HCT116 (cell line): Measurements from ENCODE around the gene FOXP1.

Experiments used
- CTCF ChIP-seq, 3 experiments: fragments of 200-600 bp in 1 of 3; sonication (generic) in 1 of 3; IDR thresholded peaks in 2 of 3; conservative IDR thresholded peaks in 1 of 3; 2 replicates each; pipeline ENCODE4 v1.5.1; 2012 to 2017; ENCODE audit warnings: low read depth in 2 of 3, low read length in 2 of 3, antibody characterized with exemption in 1 of 3, borderline replicate concordance in 1 of 3, control low read depth in 1 of 3, mild to moderate bottlenecking in 1 of 3, mixed read lengths in 1 of 3, mixed run types in 1 of 3, moderate library complexity in 1 of 3; ENCODE audit not compliant: insufficient read depth in 1 of 3
- FOSL1 ChIP-seq: IDR thresholded peaks from 2 replicates; pipeline ENCODE4 v1.6.1; 2012; ENCODE audit warnings: low read depth
- JUND ChIP-seq: IDR thresholded peaks from 2 replicates; pipeline ENCODE4 v1.6.1; 2012
- POLR2A ChIP-seq: IDR thresholded peaks from 2 replicates; pipeline ENCODE4 v1.7.0; 2011; ENCODE audit warnings: borderline replicate concordance; ENCODE audit not compliant: insufficient read depth, insufficient read length; ENCODE audit errors: extremely low read depth

- TF ChIP-seq POLR2A: no peak
- no peak for TF ChIP-seq CTCF (IDR thresholded peaks at IDR 0.05 in 2 of 3, conservative IDR thresholded peaks at IDR 0.05 in 1 of 3; ENCODE audit: borderline replicate concordance in 1 of 3, insufficient read depth in 1 of 3, low read depth in 2 of 3, low read length in 2 of 3)
- no peak for TF ChIP-seq JUND
- TF ChIP-seq FOSL1: no peak
Measured at GRCh38 chr3:71282976-71283375, 300.6 kb downstream of the FOXP1 start.
